Measurements from ENCODE around the gene CFAP97D1.

Gene CFAP97D1

GRCh38 chr17:43741636-43742035 lies 38.6 kb upstream of the CFAP97D1 start:
- no peak overlapping the region for H3K4me3 ChIP-seq (ENCODE audit: low read depth, low read length)
- DNase-seq (ENCODE audit: low read depth): no peak
- TF ChIP-seq CTCF (IDR thresholded peaks at IDR 0.05; ENCODE audit: insufficient read depth, low read depth, low read length, missing control alignments): no peak

GRCh38 chr17:43745541-43745940 lies 34.7 kb upstream of the CFAP97D1 start:
- DNase-seq (ENCODE audit: low read depth): no peak
- H3K4me3 ChIP-seq (ENCODE audit: low read depth, low read length): no peak overlapping the region
- no peak for TF ChIP-seq CTCF (IDR thresholded peaks at IDR 0.05; ENCODE audit: insufficient read depth, low read depth, low read length, missing control alignments)

- no peak for DNase-seq (ENCODE audit: low read depth)
- TF ChIP-seq CTCF (IDR thresholded peaks at IDR 0.05; ENCODE audit: insufficient read depth, low read depth, low read length, missing control alignments): no peak
- H3K4me3 ChIP-seq (ENCODE audit: low read depth, low read length): no peak overlapping the region
Measured at GRCh38 chr17:43750153-43750552, 30.1 kb upstream of the CFAP97D1 start.

GRCh38 chr17:43753493-43754129 lies 26.6 kb upstream of the CFAP97D1 start:
- TF ChIP-seq CTCF (IDR thresholded peaks at IDR 0.05; ENCODE audit: insufficient read depth, low read depth, low read length, missing control alignments): no peak
- peak; percentile 37 for DNase-seq (ENCODE audit: low read depth)

GRCh38 chr17:43754947-43755346 lies 25.3 kb upstream of the CFAP97D1 start:
- no peak overlapping the region for H3K4me3 ChIP-seq (ENCODE audit: low read depth, low read length)
- no peak for DNase-seq (ENCODE audit: low read depth)
- no peak for TF ChIP-seq CTCF (IDR thresholded peaks at IDR 0.05; ENCODE audit: insufficient read depth, low read depth, low read length, missing control alignments)

More at GRCh38 chr17:43753493-43754129, 26.6 kb upstream of the CFAP97D1 start:
- H3K4me3 ChIP-seq (ENCODE audit: low read depth, low read length): no peak overlapping the region

- peak; percentile 16 for DNase-seq (ENCODE audit: low read depth)
- no peak overlapping the region for H3K4me3 ChIP-seq (ENCODE audit: low read depth, low read length)
Measured at GRCh38 chr17:43755389-43755875, 24.8 kb upstream of the CFAP97D1 start.

More at GRCh38 chr17:43755389-43755875, 24.8 kb upstream of the CFAP97D1 start:
- TF ChIP-seq CTCF (IDR thresholded peaks at IDR 0.05; ENCODE audit: insufficient read depth, low read depth, low read length, missing control alignments): no peak
